Keratinocyte (primary cell): ENCODE data around the gene THSD8. TPM values are rescaled to one million over a fixed set of nuclear protein-coding genes. Genes with fewer than 3 reads are reported as not detected.

ENCODE experiments used
- DNase-seq: peaks from one replicate; pipeline ENCODE4 v3.0.0-alpha.2; 2011; ENCODE audit warnings: low read depth, missing footprints, low spot score
- FAIRE-seq: peaks from 2 replicates; lab custom pipeline; 2011; peaks lifted over from hg19 to GRCh38; lab: Jason Lieb, UNC
- H2AFZ ChIP-seq: 2 replicates; pipeline ENCODE4 v1.6.0; 2012; ENCODE audit warnings: low read length, control low read depth, inconsistent platforms; ENCODE audit not compliant: control insufficient read depth
- H3K27ac ChIP-seq: 2 replicates; pipeline ENCODE4 v1.5.1; 2011; ENCODE audit warnings: low read length; ENCODE audit not compliant: control insufficient read depth, insufficient read depth
- H3K27me3 ChIP-seq: 3 replicates; pipeline ENCODE4 v1.6.0; 2011; ENCODE audit warnings: low read length; ENCODE audit not compliant: control insufficient read depth, insufficient read depth; ENCODE audit errors: extremely low read depth
- H3K36me3 ChIP-seq, 2 experiments: 2 replicates in 1 of 2; 3 replicates in 1 of 2; pipeline ENCODE4 v1.5.1; 2011; ENCODE audit warnings: low read length in 2 of 2, mild to moderate bottlenecking in 1 of 2; ENCODE audit not compliant: control insufficient read depth in 2 of 2, insufficient read depth in 2 of 2; ENCODE audit errors: extremely low read depth in 1 of 2
- H3K4me1 ChIP-seq: 3 replicates; pipeline ENCODE4 v1.5.1; 2011; ENCODE audit warnings: low read length; ENCODE audit not compliant: control insufficient read depth, insufficient read depth; ENCODE audit errors: extremely low read depth
- H3K4me2 ChIP-seq: 3 replicates; pipeline ENCODE4 v1.6.0; 2011; ENCODE audit warnings: low read depth, low read length; ENCODE audit not compliant: control insufficient read depth, insufficient read depth; ENCODE audit errors: extremely low read depth
- H3K4me3 ChIP-seq, 3 experiments: fragments of 200-600 bp in 1 of 3; sonication (generic) in 1 of 3; 2 replicates in 2 of 3; 3 replicates in 1 of 3; pipeline ENCODE4 v1.5.1; 2011 to 2016; ENCODE audit warnings: low read length in 3 of 3, mild to moderate bottlenecking in 3 of 3, control low read depth in 2 of 3, inconsistent platforms in 1 of 3, low read depth in 1 of 3, mixed read lengths in 1 of 3, mixed run types in 1 of 3, moderate library complexity in 1 of 3; ENCODE audit not compliant: control insufficient read depth in 2 of 3, insufficient read depth in 2 of 3; ENCODE audit errors: extremely low read depth in 1 of 3
- H3K79me2 ChIP-seq: 2 replicates; pipeline ENCODE4 v1.6.0; 2012; ENCODE audit warnings: low read length; ENCODE audit not compliant: control insufficient read depth, insufficient read depth
- H3K9ac ChIP-seq: 3 replicates; pipeline ENCODE4 v1.6.0; 2011; ENCODE audit warnings: low read length; ENCODE audit not compliant: control insufficient read depth, insufficient read depth; ENCODE audit errors: extremely low read depth
- H3K9me1 ChIP-seq: 3 replicates; pipeline ENCODE4 v1.6.0; 2011; ENCODE audit warnings: low read length; ENCODE audit not compliant: control insufficient read depth, insufficient read depth; ENCODE audit errors: extremely low read depth
- H3K9me3 ChIP-seq: 2 replicates; pipeline ENCODE4 v1.5.1; 2012; ENCODE audit warnings: low read depth, low read length; ENCODE audit not compliant: control insufficient read depth
- H4K20me1 ChIP-seq: 3 replicates; pipeline ENCODE4 v1.6.0; 2011; ENCODE audit warnings: low read length; ENCODE audit not compliant: control insufficient read depth, insufficient read depth; ENCODE audit errors: extremely low read depth
- EZH2 ChIP-seq: IDR thresholded peaks from one replicate; pipeline ENCODE4 v1.6.1; 2012; ENCODE audit warnings: inconsistent platforms, mild to moderate bottlenecking, low read length, moderate library complexity
- dilution Hi-C: fragments of 300-500 bp; cut with MboI; formaldehyde crosslinking; loops from one replicate; pipeline ENCODE4 v1.7.0; 2020; ENCODE audit warnings: low sequenced_read_pairs; ENCODE audit not compliant: extremely low pct_ligation_motif_present
- polyA plus RNA-seq, 5 experiments: library from polyadenylated mRNA; depleted of rRNA in 3 of 5; stranded (reverse) in 3 of 5; stranded (forward) in 1 of 5; unstranded in 1 of 5; fragments of >200 nt; gene quantifications; 1 replicate in 1 of 5; 2 replicates in 3 of 5; 3 replicates in 1 of 5; pipeline versions ENCODE4 v1.2.1 to v1.2.3, GENCODE V29; 2011 to 2012; ENCODE audit warnings: missing spikeins in 2 of 5, low read depth in 1 of 5, low replicate concordance in 1 of 5
- TF ChIP-seq, protein P1 (sequence below), 3 experiments: IDR thresholded peaks in 1 of 3; conservative IDR thresholded peaks in 1 of 3; optimal IDR thresholded peaks in 1 of 3; 2 replicates in 2 of 3; 3 replicates in 1 of 3; pipeline versions ENCODE3 to v1.5.1; 2011; ENCODE audit warnings: low read length in 3 of 3, mild to moderate bottlenecking in 3 of 3, moderate library complexity in 2 of 3, control low read depth in 1 of 3, inconsistent platforms in 1 of 3; ENCODE audit not compliant: insufficient read depth in 2 of 3; ENCODE audit errors: extremely low read depth in 1 of 3

The THSD8 gene
- polyA plus RNA-seq, 1 donor (not counting 4 experiments of a cell fraction or from before 2014, with no cell fraction given), result 6.6 TPM

DNA sequence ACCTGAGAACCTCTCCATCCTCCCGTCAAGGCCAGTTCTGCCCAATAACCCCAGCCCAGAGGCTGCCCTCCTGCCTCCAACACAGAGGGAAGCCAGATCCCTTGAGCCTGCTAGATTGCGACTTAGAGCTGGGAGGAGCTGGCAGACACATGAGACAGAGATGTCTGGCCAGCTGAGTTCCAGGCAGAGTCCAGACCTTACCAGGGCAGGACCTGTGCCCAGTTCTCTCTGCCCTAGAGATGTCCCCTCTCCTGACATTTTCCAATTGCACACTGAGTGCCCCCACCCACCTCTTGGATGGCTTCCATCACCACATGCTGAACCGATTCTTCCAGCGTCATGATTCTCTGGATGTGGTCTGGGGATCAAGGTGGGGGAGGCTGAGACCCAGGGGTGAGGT is 29.5 kb upstream of the THSD8 start:
- dilution Hi-C loops, result no loop called here
- H3K27ac ChIP-seq, result no peak overlapping the region
- H3K79me2 ChIP-seq, result peaks cover 3% of the 10 kb centered on the region
- H3K4me3 ChIP-seq, result no peak overlapping the region
- peaks cover 3% of the 10 kb centered on the region for H4K20me1 ChIP-seq
- TF ChIP-seq, protein P1, sequence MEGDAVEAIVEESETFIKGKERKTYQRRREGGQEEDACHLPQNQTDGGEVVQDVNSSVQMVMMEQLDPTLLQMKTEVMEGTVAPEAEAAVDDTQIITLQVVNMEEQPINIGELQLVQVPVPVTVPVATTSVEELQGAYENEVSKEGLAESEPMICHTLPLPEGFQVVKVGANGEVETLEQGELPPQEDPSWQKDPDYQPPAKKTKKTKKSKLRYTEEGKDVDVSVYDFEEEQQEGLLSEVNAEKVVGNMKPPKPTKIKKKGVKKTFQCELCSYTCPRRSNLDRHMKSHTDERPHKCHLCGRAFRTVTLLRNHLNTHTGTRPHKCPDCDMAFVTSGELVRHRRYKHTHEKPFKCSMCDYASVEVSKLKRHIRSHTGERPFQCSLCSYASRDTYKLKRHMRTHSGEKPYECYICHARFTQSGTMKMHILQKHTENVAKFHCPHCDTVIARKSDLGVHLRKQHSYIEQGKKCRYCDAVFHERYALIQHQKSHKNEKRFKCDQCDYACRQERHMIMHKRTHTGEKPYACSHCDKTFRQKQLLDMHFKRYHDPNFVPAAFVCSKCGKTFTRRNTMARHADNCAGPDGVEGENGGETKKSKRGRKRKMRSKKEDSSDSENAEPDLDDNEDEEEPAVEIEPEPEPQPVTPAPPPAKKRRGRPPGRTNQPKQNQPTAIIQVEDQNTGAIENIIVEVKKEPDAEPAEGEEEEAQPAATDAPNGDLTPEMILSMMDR (optimal IDR thresholded peaks at IDR 0.05 in 1 of 3, IDR thresholded peaks at IDR 0.05 in 1 of 3, conservative IDR thresholded peaks at IDR 0.05 in 1 of 3; ENCODE audit: extremely low read depth in 1 of 3, insufficient read depth in 2 of 3, low read length in 3 of 3), result no peak
- TF ChIP-seq EZH2, result no peak
- no peaks in the 10 kb centered on the region for H3K27me3 ChIP-seq
- no peak overlapping the region for H3K9ac ChIP-seq
- H3K9me3 ChIP-seq, result no peaks in the 10 kb centered on the region
- no peak for DNase-seq
- no peak overlapping the region for H2AFZ ChIP-seq
- H3K9me1 ChIP-seq, result no peaks in the 10 kb centered on the region
- peaks cover 19 to 27% of the 10 kb centered on the region in 2 experiments for H3K36me3 ChIP-seq
- no peak overlapping the region for H3K4me2 ChIP-seq
- FAIRE-seq, result no peak
- H3K4me1 ChIP-seq, result peaks cover 9% of the 10 kb centered on the region

DNA sequence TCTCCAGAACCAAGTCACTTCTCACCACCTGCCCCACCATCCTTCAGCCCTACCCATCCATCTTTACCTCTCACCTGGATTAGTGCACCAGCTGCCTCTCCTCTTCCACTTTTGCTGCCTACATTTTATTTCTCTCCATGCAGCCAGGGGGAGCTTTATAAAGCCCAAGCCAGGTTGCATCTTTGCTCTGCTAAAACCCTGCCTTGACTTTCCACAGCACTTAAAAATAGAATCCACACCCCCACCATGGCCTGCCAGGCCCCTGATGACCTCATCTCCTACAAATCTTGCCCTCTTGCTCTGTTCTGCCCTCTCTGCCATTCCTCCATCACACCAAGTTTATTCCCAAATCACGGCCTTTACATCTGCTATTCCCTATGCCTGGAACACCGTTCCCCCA is 28.3 kb upstream of the THSD8 start:
- Histone ChIP-seq H3K36me3 (peaks cover 19 to 21% of the 10 kb centered on the region in 2 experiments), H3K4me2 (no peak overlapping the region), H3K9me1 (no peaks in the 10 kb centered on the region), H3K4me1 (peaks cover 18% of the 10 kb centered on the region), H3K9ac (no peak overlapping the region), H3K27ac (no peak overlapping the region), H3K79me2 (peaks cover 3% of the 10 kb centered on the region), H3K4me3 (no peak overlapping the region), H3K9me3 (no peaks in the 10 kb centered on the region), H2AFZ (no peak overlapping the region), H4K20me1 (peaks cover 3% of the 10 kb centered on the region), H3K27me3 (no peaks in the 10 kb centered on the region)
- DNase-seq (no peak), FAIRE-seq (peak; percentile 39)
- dilution Hi-C loops, result no loop called here
- no peak for TF ChIP-seq EZH2
- TF ChIP-seq, protein P1 (optimal IDR thresholded peaks at IDR 0.05 in 1 of 3, IDR thresholded peaks at IDR 0.05 in 1 of 3, conservative IDR thresholded peaks at IDR 0.05 in 1 of 3; ENCODE audit: extremely low read depth in 1 of 3, insufficient read depth in 2 of 3, low read length in 3 of 3), result peak; percentile 36 to 45 (median 41)
